Activated T-helper 17 cell treated with anti-CD3 and anti-CD28 coated beads, Interleukin-2, amount 50 U/mL, for 72 hours (primary cell): ENCODE results near the gene TMEM132C. TPM values are rescaled to one million over a fixed set of nuclear protein-coding genes. Genes with fewer than 3 reads are reported as not detected.
"Not testable (repeated sequence)": the region's sequence is repeated elsewhere in the genome, so short reads cannot be mapped to it uniquely, and the experiment has no call there.

ENCODE experiments used
- ATAC-seq: fragments of 150-1000 bp; cut with Tn5 transposase; replicated peaks from 2 replicates; pipeline ENCODE4 v1.10.0; 2021; ENCODE audit warnings: mild to moderate bottlenecking, moderate library complexity
- H3K27ac Mint-ChIP-seq: one replicate; pipeline ENCODE4 v1.8.0; 2022; ENCODE audit warnings: mixed read lengths
- H3K27me3 Mint-ChIP-seq: one replicate; pipeline ENCODE4 v1.8.0; 2022; ENCODE audit warnings: mixed read lengths
- H3K36me3 Mint-ChIP-seq: one replicate; pipeline ENCODE4 v1.8.0; 2022; ENCODE audit warnings: low read depth, mild to moderate bottlenecking, mixed read lengths
- H3K4me1 Mint-ChIP-seq: one replicate; pipeline ENCODE4 v1.8.0; 2022; ENCODE audit warnings: mixed read lengths
- H3K4me3 Mint-ChIP-seq: one replicate; pipeline ENCODE4 v1.8.0; 2022; ENCODE audit warnings: mild to moderate bottlenecking, mixed read lengths
- H3K9me3 Mint-ChIP-seq: one replicate; pipeline ENCODE4 v1.8.0; 2022; ENCODE audit warnings: mixed read lengths
- total RNA-seq, 2 donors: library from RNA; stranded (reverse); gene quantifications; one replicate each; pipeline ENCODE4 v1.2.3, GENCODE V29; 2022

The TMEM132C gene
- total RNA-seq, 2 donors from 2014 or later: not detected

DNA sequence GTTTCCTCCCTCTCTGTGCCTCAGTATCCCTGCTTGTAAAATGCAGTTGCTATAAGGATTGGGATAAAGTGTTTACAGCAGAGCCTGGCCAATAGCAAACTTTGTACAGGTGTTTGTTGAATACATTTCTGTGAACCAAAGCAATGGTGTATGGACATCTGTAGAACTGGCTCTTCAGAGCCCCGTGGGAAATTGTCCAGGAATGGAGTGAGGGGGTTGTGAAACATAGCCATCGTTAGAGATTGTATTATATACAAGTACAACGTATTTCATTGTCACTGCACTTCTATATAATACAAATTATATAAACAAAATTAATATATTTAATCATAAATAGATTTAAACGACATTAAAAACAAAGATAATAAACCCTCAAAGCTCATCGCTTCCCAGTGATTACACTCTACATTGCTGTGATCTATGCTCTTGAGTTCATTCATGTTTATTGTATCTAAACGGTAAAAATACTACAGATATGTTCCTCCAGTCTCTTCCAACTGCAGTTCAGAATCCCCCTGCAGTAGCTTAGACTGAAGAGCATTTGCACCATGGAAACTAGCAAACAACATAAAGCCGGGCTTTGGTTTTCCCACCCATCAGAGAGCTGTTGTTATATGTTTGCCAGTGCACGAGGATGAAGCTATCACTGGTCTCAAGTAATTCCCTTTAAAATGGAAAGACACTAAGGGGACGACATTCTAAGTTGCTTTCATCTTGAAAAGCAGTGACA lies 216.7 kb downstream of the TMEM132C start:
- ATAC-seq: no peak
- Mint-ChIP-seq H3K9me3 (peaks cover 5% of the 10 kb centered on the region), H3K4me3 (no peak overlapping the region), H3K27ac (no peak overlapping the region), H3K4me1 (no peaks in the 10 kb centered on the region), H3K27me3 (no peaks in the 10 kb centered on the region), H3K36me3 (no peaks in the 10 kb centered on the region)

GRCh38 chr12:128497376-128497775 lies 230.4 kb downstream of the TMEM132C start:
- not testable (repeated sequence) for H3K4me1 Mint-ChIP-seq, H3K27ac Mint-ChIP-seq, H3K36me3 Mint-ChIP-seq, ATAC-seq, H3K27me3 Mint-ChIP-seq, H3K4me3 Mint-ChIP-seq
- H3K9me3 Mint-ChIP-seq: peaks cover 18% of the 10 kb centered on the region

DNA sequence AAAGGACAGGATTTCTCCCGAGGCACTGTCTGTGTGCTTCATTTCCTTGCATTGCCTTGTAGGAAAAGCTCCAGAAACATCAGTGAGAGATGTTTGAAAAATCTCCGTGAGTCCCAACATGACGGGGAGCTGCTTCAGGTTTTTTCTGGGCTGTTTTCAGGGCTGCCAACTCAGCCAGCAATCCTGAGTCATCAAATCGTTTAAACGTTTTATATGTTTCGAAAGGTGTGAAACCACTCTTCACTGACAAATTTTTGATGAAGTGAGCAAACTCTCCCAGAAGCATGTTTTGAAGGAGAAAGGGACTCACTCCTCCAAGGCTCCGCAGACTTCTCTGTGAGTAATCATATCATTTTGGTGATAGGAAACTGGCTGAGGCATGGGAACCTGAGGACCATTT lies 240.5 kb downstream of the TMEM132C start:
- peaks cover 15% of the 10 kb centered on the region for H3K9me3 Mint-ChIP-seq
- H3K4me1 Mint-ChIP-seq: no peaks in the 10 kb centered on the region
- H3K36me3 Mint-ChIP-seq: no peaks in the 10 kb centered on the region
- no peak overlapping the region for H3K27ac Mint-ChIP-seq
- no peak overlapping the region for H3K4me3 Mint-ChIP-seq
- no peaks in the 10 kb centered on the region for H3K27me3 Mint-ChIP-seq
- no peak for ATAC-seq

- no peak overlapping the region for H3K27ac Mint-ChIP-seq
These were observed 242.2 kb downstream of the TMEM132C start for GRCh38 chr12:128509170-128509569.

GRCh38 chr12:128510511-128510910 lies 243.5 kb downstream of the TMEM132C start:
- no peaks in the 10 kb centered on the region for H3K4me1 Mint-ChIP-seq
- H3K27me3 Mint-ChIP-seq: no peaks in the 10 kb centered on the region
- ATAC-seq: no peak
- no peak overlapping the region for H3K27ac Mint-ChIP-seq
- peaks cover 20% of the 10 kb centered on the region for H3K9me3 Mint-ChIP-seq
- H3K4me3 Mint-ChIP-seq: no peak overlapping the region
- H3K36me3 Mint-ChIP-seq: no peaks in the 10 kb centered on the region

More at GRCh38 chr12:128509170-128509569, 242.2 kb downstream of the TMEM132C start:
- no peak for ATAC-seq
- no peak overlapping the region for H3K4me3 Mint-ChIP-seq
- no peaks in the 10 kb centered on the region for H3K27me3 Mint-ChIP-seq
- H3K36me3 Mint-ChIP-seq: no peaks in the 10 kb centered on the region
- H3K4me1 Mint-ChIP-seq: no peaks in the 10 kb centered on the region
- peaks cover 13% of the 10 kb centered on the region for H3K9me3 Mint-ChIP-seq

DNA sequence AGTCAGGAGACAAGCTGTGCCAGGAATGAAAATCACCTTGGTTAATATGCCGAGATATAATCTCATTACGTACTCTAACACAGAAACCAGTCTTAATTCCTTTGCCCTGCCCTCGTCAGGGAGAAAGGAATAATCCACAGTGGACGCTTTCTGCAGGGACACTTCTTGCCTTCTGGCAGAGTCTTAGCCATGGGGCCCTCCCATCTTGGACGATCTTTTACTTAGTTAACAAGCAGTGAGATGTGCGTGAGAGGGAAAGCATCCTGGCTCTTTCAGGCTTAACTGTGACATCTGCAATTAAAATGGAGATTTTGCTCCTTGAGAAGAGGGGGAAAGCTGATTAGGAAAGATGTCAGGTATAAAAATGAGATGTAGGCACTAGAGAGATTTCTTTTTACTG lies 246.4 kb downstream of the TMEM132C start:
- Mint-ChIP-seq H3K9me3 (peaks cover 23% of the 10 kb centered on the region), H3K27me3 (no peaks in the 10 kb centered on the region), H3K4me1 (no peaks in the 10 kb centered on the region), H3K27ac (no peak overlapping the region), H3K4me3 (no peak overlapping the region), H3K36me3 (no peaks in the 10 kb centered on the region)
- no peak for ATAC-seq

DNA sequence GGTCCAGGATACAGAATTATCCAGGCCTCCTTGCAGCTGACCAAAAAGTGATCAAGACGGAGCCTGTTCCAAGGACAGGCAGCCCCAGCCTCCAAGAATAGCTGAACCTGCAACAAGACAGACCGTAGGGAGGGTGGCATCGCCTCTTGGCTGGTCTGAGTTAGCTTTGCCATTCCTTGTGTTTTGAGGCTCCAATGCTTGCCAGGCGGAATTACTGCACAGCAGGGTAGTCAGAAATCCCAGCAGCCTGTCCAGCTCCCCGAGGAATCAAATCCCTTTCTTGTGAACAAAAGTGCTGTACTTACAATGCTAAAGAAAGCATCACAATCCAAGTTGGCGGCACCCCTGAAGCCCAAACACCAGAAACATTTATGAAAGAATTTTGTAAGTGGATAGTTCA lies 246.9 kb downstream of the TMEM132C start:
- no peaks in the 10 kb centered on the region for H3K27me3 Mint-ChIP-seq
- H3K36me3 Mint-ChIP-seq: no peaks in the 10 kb centered on the region
- H3K4me1 Mint-ChIP-seq: no peaks in the 10 kb centered on the region
- ATAC-seq: no peak
- no peak overlapping the region for H3K27ac Mint-ChIP-seq
- peaks cover 19% of the 10 kb centered on the region for H3K9me3 Mint-ChIP-seq
- H3K4me3 Mint-ChIP-seq: no peak overlapping the region

GRCh38 chr12:128518644-128519043 lies 251.7 kb downstream of the TMEM132C start:
- no peaks in the 10 kb centered on the region for H3K4me1 Mint-ChIP-seq
- no peak overlapping the region for H3K27ac Mint-ChIP-seq
- ATAC-seq: no peak
- H3K27me3 Mint-ChIP-seq: peaks cover 6% of the 10 kb centered on the region
- no peak overlapping the region for H3K4me3 Mint-ChIP-seq
- no peaks in the 10 kb centered on the region for H3K36me3 Mint-ChIP-seq
- peaks cover 19% of the 10 kb centered on the region for H3K9me3 Mint-ChIP-seq

DNA sequence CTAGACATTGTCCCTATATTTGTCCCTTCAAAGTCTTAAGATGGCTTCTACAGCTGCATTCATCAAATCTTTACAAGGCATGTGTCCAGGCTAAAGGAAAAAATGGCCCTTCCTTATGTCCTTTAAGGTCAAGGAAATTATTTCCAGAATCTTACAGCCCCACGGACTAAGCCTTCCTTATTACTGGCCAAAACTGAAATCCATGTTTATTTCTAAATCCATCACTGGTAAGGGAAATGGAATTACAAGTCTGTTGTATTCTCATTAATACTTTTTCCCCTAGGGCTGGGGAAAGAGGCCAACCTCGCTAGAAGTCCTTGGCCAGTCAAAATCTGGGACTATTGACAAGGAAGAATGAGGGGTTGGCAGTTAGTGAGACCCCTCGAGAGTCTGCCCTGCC lies 252.5 kb downstream of the TMEM132C start:
- Mint-ChIP-seq H3K27ac (no peak overlapping the region), H3K9me3 (peaks cover 16% of the 10 kb centered on the region), H3K27me3 (peaks cover 6% of the 10 kb centered on the region), H3K4me3 (no peak overlapping the region), H3K36me3 (no peaks in the 10 kb centered on the region), H3K4me1 (no peaks in the 10 kb centered on the region)
- ATAC-seq: no peak

DNA sequence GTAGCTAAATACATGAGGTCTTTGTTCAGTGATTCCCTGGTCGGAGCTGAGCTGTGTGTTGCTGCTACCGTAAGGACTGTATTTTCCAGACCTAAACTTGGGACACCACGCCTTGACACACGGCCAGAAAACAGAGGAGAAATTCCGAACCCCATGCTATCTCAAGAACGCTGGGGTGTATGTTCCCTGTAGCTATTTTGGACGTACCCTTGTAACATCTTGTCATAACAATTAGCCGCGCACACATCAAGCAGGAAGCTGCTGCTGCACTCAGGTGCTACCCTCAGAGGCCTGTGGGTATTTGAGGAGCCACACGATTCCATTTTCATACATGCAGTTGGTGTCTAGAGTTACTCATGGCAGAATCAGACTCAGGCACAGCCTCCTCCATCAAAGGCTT lies 255.0 kb downstream of the TMEM132C start:
- Mint-ChIP-seq H3K36me3 (no peaks in the 10 kb centered on the region), H3K27ac (no peak overlapping the region), H3K9me3 (peaks cover 8% of the 10 kb centered on the region), H3K27me3 (peaks cover 6% of the 10 kb centered on the region), H3K4me3 (no peak overlapping the region), H3K4me1 (no peaks in the 10 kb centered on the region)
- no peak for ATAC-seq

DNA sequence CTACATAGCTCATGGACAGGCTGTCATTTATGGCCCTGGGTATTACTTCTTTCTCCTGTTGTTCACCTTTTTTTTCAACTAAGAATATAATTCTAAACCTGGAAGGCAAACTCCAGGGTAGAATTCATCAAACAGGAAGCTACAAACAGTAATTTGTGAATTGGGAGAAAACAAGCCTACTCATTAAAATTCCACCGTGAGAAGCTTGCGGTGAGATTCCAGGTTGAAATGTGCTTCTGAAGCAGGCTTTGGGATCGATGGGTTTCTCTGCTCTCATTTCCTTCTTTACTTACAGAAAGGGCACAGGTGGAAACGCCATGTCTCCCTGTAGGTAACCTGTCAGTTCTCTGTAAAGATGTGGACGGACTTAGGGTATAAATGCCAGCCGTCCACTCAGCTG lies 257.5 kb downstream of the TMEM132C start:
- peaks cover 6% of the 10 kb centered on the region for H3K27me3 Mint-ChIP-seq
- H3K4me1 Mint-ChIP-seq: no peaks in the 10 kb centered on the region
- no peak overlapping the region for H3K4me3 Mint-ChIP-seq
- peaks cover 8% of the 10 kb centered on the region for H3K9me3 Mint-ChIP-seq
- H3K36me3 Mint-ChIP-seq: no peaks in the 10 kb centered on the region
- ATAC-seq: no peak
- no peak overlapping the region for H3K27ac Mint-ChIP-seq

DNA sequence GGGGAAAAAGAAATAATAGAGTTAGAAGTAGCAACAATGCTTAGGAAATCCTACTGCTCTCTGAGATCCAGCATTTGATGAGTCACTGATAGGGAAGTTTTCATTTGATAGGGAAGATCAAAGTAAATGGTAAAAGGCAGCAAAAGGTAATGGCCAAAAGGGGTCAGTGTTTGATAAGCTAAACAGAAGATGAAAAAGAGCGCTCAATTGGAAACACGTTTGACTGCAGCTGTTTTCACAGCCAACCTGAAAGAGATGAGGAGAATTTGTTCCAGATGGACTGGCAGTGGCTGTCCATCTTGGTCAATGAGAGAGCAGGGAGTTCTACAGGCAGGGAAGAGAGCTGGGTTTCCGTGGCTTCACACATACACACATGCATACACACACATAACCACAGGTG lies 264.2 kb downstream of the TMEM132C start:
- Mint-ChIP-seq H3K9me3 (peaks cover 6% of the 10 kb centered on the region), H3K4me1 (no peaks in the 10 kb centered on the region), H3K4me3 (no peak overlapping the region), H3K36me3 (no peaks in the 10 kb centered on the region), H3K27me3 (peaks cover 6% of the 10 kb centered on the region), H3K27ac (no peak overlapping the region)
- no peak for ATAC-seq

DNA sequence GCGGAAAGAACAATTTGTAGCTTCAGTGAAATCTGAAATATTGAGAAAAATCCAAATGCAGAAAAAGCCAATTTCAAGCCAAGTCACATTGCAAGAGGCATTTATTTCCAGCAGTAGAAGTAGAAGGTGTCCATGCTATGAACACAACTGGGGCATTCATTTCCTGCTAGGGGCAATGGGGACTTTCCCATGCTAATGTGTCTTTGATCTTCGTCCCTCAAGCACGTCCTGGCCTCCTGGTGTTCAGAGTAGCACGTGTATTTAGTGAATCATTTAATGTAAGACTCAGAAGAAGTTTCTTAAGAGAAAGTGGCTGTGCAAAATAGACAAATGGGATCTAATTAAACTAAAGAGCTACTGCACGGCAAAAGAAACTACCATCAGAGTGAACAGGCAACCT lies 267.9 kb downstream of the TMEM132C start:
- H3K27ac Mint-ChIP-seq: no peak overlapping the region
- H3K4me3 Mint-ChIP-seq: no peak overlapping the region
- H3K9me3 Mint-ChIP-seq: peaks cover 10% of the 10 kb centered on the region
- H3K27me3 Mint-ChIP-seq: peaks cover 6% of the 10 kb centered on the region
- H3K36me3 Mint-ChIP-seq: no peaks in the 10 kb centered on the region
- no peaks in the 10 kb centered on the region for H3K4me1 Mint-ChIP-seq
- no peak for ATAC-seq

DNA sequence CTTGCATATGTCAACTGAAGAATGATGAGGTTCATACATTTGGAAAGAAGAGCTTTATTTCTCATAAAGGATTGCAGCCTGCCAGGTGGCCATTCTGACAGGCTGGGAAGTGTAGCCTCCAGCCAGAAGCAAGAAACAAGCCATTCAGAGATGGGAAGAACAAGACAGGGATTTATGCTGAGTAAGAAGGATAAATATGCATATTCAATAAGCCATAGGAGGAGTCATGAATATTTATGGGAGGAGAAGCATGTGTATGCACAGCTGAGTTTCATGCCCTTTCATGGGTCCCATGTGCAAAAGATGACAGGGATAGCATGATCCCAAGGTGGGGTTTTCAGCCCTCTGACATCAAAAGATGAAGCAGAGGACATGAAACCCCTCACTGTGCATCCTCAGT lies 269.8 kb downstream of the TMEM132C start:
- H3K4me1 Mint-ChIP-seq: no peaks in the 10 kb centered on the region
- no peak overlapping the region for H3K4me3 Mint-ChIP-seq
- no peaks in the 10 kb centered on the region for H3K36me3 Mint-ChIP-seq
- no peak overlapping the region for H3K27ac Mint-ChIP-seq
- peaks cover 10% of the 10 kb centered on the region for H3K9me3 Mint-ChIP-seq
- no peak for ATAC-seq
- no peaks in the 10 kb centered on the region for H3K27me3 Mint-ChIP-seq

DNA sequence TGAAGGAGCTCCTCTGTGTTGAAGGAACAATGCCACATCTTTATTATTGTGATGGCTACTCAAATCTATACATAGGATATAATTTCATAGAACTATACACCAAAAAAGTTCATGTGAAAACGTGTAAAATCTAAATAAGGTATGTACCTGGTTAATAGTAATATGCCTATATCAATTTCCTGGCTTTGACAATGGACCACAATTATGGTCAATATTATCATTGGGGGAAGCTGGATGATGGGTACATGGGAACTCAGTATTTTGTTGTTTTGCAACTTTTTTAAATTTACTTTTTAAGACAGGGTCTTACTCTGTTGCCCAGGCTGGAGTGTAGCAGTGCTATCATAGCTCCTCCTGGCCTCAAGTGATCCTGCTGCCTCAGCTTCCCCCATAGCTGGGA lies 270.7 kb downstream of the TMEM132C start:
- no peaks in the 10 kb centered on the region for H3K36me3 Mint-ChIP-seq
- no peaks in the 10 kb centered on the region for H3K4me1 Mint-ChIP-seq

GRCh38 chr12:128542844-128543243 lies 275.9 kb downstream of the TMEM132C start:
- H3K27ac Mint-ChIP-seq: no peak overlapping the region
- no peaks in the 10 kb centered on the region for H3K27me3 Mint-ChIP-seq

More for the DNA sequence above, 270.7 kb downstream of the TMEM132C start:
- Mint-ChIP-seq H3K27ac (no peak overlapping the region), H3K27me3 (no peaks in the 10 kb centered on the region), H3K4me3 (no peak overlapping the region), H3K9me3 (peaks cover 10% of the 10 kb centered on the region)
- no peak for ATAC-seq

More at GRCh38 chr12:128542844-128543243, 275.9 kb downstream of the TMEM132C start:
- ATAC-seq: no peak
- Mint-ChIP-seq H3K4me1 (no peaks in the 10 kb centered on the region), H3K4me3 (no peak overlapping the region), H3K36me3 (no peaks in the 10 kb centered on the region), H3K9me3 (peaks cover 10% of the 10 kb centered on the region)
